Cardiac fibroblast (primary cell): ENCODE results near the gene FASTKD3.

ENCODE experiments used
- DNase-seq, 2 donors: peaks; one replicate each; pipeline versions ENCODE4 v3.0.0 to v3.0.0-alpha.2; 2010; ENCODE audit warnings: low read depth in 2 of 2
- H3K4me3 ChIP-seq, 2 donors: replicated peaks in 1 of 2; 1 replicate in 1 of 2; 2 replicates in 1 of 2; pipeline ENCODE4 v1.5.1; 2011; ENCODE audit warnings: low read depth in 2 of 2, low read length in 2 of 2, mild to moderate bottlenecking in 2 of 2, moderate library complexity in 1 of 2
- TF ChIP-seq, protein P1 (sequence below): IDR thresholded peaks from one replicate; pipeline ENCODE4 v1.5.1; 2011; ENCODE audit warnings: low read depth, mild to moderate bottlenecking, low read length, inconsistent platforms

Gene FASTKD3

GRCh38 chr5:7857926-7858632 is 10.8 kb downstream of the FASTKD3 start:
- TF ChIP-seq, protein P1, sequence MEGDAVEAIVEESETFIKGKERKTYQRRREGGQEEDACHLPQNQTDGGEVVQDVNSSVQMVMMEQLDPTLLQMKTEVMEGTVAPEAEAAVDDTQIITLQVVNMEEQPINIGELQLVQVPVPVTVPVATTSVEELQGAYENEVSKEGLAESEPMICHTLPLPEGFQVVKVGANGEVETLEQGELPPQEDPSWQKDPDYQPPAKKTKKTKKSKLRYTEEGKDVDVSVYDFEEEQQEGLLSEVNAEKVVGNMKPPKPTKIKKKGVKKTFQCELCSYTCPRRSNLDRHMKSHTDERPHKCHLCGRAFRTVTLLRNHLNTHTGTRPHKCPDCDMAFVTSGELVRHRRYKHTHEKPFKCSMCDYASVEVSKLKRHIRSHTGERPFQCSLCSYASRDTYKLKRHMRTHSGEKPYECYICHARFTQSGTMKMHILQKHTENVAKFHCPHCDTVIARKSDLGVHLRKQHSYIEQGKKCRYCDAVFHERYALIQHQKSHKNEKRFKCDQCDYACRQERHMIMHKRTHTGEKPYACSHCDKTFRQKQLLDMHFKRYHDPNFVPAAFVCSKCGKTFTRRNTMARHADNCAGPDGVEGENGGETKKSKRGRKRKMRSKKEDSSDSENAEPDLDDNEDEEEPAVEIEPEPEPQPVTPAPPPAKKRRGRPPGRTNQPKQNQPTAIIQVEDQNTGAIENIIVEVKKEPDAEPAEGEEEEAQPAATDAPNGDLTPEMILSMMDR, result no peak
- DNase-seq, result no peak
- H3K4me3 ChIP-seq, result no peak overlapping the region

GRCh38 chr5:7857361-7857760 is 11.5 kb downstream of the FASTKD3 start:
- no peak overlapping the region for H3K4me3 ChIP-seq
- DNase-seq, result no peak
- TF ChIP-seq, protein P1, result no peak

DNA sequence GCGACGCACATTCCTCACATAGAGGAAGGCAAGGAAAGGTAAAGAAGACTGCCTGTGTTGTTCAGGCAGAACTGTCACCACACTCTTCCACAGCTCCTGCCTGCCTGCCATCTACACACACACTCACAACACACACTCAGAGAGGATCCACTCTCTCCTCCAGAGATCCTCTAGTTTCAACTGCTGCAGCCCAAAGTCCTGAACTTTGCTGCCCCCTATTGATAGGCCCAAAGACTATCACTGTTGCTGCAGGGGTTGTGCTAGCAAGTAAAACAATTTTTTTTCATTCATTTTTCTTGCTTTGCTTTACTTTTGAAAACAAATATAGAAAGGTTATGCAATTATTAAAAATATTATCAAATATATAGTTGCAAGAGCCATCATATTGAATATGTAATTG is 12.0 kb downstream of the FASTKD3 start:
- TF ChIP-seq, protein P1, result peak; percentile 77
- H3K4me3 ChIP-seq, result no peak overlapping the region
- DNase-seq, result peak; percentile 60 to 66

DNA sequence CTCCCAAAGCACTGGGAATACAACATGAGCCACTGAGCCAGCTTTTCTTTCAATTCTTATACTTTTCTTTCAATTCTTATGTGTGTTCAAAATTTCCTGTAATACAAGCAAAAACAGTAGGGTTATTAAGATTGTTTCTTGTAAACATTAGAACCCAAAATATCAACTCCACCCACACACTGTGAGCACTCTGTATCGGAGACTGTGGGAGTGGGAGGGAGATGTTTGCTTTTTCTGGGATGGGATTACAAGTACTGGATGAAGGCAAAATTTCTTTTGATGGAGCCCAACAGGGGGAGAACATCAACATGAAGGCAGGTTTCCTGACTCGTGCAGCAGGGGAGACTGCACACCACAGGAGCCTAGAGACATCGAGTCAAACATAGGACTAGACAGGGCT is 13.2 kb downstream of the FASTKD3 start:
- DNase-seq, result no peak
- TF ChIP-seq, protein P1, result no peak
- no peak overlapping the region for H3K4me3 ChIP-seq

- no peak for DNase-seq
- TF ChIP-seq, protein P1, result no peak
Observed at GRCh38 chr5:7852988-7853387, 15.8 kb downstream of the FASTKD3 start.

DNA sequence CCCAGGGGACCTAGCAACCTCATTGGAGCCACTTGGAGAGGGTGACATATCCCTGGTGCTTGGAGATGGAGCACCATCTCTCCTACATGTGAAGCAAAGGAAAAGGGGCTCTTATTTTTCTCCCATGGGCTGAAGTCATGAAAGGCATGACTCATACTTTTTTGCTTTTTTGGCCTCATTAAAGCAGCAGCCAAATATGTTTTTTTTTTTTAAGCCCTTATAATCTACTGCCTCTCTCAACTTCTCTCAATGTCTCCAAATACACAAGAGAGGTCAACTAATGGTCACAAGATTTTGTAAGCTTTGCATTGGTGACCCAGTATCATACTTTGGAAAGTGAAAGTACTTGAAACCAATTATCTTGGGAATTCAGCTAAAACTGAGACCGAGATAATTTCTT is 16.3 kb downstream of the FASTKD3 start:
- no peak overlapping the region for H3K4me3 ChIP-seq
- peak; percentile 33 to 64 for DNase-seq
- TF ChIP-seq, protein P1, result no peak

More at GRCh38 chr5:7852988-7853387, 15.8 kb downstream of the FASTKD3 start:
- H3K4me3 ChIP-seq, result no peak overlapping the region
